Skin epidermis (tissue), 12 donors: ENCODE results near the gene PDP2.

Source experiments
- H3K27ac ChIP-seq, 21 experiments: fragments of 200-600 bp; sonication (generic) in 11 of 21; one replicate each; pipeline ENCODE4 v1.5.0; 2020; ENCODE audit warnings: mild to moderate bottlenecking in 3 of 21, inconsistent platforms in 2 of 21, moderate library complexity in 2 of 21
- H3K4me3 ChIP-seq, 7 experiments: fragments of 200-600 bp; sonication (generic) in 2 of 7; one replicate each; pipeline ENCODE4 v1.5.0; 2020; ENCODE audit warnings: inconsistent platforms in 2 of 7, mild to moderate bottlenecking in 2 of 7, moderate library complexity in 1 of 7

Gene PDP2

DNA sequence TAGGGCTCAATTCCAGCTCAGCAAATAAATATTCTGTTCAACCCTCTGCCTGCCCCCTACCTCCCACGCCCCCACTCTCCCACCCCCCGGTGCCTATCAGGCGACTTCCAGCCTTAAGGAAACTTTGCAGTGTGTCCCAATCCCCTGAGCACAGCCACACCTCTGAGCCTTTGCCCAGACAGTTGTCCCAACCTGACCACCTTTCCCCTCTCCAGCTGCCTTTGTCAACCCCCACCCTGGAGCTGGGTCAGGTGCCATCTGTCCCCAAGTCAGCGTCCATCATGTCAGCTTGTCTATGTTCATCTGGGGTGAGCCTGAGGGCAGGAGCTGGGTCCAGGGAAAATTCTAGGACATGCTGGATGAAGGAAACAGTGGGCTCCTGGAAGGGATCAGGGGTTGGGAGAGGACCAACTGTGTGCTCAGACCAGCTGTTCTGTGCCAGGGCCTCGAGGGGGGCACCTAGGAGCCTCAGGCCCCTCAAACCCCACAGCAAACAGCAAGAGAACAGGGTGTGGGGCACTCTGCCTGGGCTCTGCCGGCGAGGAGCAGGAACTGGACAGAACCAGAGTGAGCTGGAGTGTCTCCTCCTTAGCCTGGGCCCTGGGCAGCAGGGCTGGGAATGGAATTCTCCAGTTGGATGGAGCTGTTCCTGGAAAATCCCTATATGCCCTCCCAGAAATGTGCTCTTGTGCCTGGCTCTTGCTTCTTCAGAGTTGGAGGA lies 20.6 kb downstream of the PDP2 start:
- H3K27ac ChIP-seq = peak overlapping the region in 9 of 21 experiments; percentile 17 to 77 (median 56)

GRCh38 chr16:66901626-66902025 lies 21.3 kb downstream of the PDP2 start:
- Histone ChIP-seq H3K27ac (peak overlapping the region in 3 of 21 experiments; percentile 23 to 77 (median 63)), H3K4me3 (no peak overlapping the region)

More for the DNA sequence above, 20.6 kb downstream of the PDP2 start:
- H3K4me3 ChIP-seq = no peak overlapping the region

GRCh38 chr16:66902648-66903543 lies 22.6 kb downstream of the PDP2 start:
- no peak overlapping the region for H3K4me3 ChIP-seq
- peak overlapping the region in 1 of 21 experiments; percentile 32 for H3K27ac ChIP-seq

DNA sequence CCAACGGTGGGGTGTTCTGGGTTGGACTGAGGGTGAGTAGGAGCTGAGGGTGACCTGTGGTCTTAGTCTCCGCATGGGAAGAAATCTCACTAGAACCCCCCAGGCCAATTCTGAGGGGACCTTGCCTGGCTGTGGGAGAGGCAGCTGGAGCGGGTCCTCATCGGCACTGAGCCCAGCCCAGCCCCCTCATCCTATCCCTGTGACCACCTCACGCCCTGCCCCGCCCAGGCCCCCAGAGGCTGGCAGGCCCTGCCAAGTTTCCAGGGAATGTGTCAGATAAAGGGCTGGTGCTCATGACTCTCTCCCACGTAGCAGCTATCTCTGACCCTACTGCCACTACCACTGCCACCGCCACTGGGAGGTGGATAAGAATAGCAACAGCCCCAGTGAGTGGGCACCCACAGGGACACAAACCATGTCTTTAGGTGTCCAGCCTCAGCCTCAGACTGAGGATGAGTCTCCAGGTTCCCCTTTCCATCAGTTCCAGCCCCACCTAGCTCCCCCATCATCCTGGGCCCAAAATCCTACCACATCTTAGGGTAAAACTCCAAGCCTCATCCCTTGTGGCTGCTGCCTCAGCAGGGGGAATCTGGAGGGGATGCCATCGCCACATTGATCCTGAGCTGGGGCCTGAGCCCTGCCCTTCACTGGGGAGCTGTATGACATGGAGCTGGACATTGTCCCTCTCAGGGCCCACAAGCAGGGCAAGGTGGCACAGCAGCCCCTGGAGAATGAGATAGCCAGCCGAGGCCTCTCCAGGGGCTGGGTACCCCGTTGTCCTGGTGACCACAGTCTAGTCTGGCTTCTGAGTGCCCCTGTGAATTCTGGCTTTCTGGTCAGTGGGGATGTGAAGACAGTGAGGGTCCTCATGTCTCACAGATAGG lies 23.5 kb downstream of the PDP2 start:
- peak overlapping the region in 1 of 21 experiments; percentile 32 for H3K27ac ChIP-seq
- H3K4me3 ChIP-seq = no peak overlapping the region

- H3K4me3 ChIP-seq = no peak overlapping the region
- H3K27ac ChIP-seq = no peak overlapping the region
These were observed 24.1 kb downstream of the PDP2 start for GRCh38 chr16:66904428-66904845.

DNA sequence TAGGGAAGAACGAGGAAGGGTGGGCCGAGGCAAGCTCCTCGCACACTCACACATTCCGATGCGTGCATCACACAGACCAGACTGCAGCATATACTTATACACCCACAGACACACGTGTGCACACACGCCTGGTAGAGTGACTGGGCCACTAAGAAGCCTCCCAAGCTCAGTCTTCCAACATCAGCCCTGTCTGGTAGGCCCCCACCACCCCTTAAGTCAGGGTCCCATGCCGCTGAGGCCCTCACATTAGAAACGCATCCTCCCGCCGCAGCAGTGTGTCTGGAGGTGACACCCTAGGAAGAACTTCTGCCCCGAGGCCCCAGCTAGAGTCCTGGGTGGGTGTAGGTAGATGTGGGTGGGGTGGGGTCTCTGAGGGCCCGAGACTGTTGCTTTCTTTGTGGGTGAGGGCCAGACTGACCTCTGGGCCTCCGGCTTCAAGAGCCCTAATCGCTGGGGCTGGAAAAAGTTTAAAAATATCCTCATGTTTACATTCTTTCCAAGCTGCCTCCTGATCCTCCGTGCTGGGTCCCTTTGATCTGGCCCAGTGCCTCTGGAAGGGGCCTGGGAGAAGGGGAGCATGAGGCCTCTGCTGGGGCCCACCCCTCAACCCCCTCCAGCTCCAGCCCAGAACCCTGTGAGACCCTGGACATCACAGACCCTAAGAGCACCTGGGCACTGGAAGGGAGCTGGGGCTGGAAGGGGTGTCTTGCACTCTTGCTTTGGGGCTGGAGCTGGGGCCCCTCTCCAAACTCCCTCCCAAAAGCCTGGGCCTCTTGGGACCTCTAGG lies 24.7 kb downstream of the PDP2 start:
- peak overlapping the region in 1 of 21 experiments; percentile 14 for H3K27ac ChIP-seq
- H3K4me3 ChIP-seq = no peak overlapping the region

DNA sequence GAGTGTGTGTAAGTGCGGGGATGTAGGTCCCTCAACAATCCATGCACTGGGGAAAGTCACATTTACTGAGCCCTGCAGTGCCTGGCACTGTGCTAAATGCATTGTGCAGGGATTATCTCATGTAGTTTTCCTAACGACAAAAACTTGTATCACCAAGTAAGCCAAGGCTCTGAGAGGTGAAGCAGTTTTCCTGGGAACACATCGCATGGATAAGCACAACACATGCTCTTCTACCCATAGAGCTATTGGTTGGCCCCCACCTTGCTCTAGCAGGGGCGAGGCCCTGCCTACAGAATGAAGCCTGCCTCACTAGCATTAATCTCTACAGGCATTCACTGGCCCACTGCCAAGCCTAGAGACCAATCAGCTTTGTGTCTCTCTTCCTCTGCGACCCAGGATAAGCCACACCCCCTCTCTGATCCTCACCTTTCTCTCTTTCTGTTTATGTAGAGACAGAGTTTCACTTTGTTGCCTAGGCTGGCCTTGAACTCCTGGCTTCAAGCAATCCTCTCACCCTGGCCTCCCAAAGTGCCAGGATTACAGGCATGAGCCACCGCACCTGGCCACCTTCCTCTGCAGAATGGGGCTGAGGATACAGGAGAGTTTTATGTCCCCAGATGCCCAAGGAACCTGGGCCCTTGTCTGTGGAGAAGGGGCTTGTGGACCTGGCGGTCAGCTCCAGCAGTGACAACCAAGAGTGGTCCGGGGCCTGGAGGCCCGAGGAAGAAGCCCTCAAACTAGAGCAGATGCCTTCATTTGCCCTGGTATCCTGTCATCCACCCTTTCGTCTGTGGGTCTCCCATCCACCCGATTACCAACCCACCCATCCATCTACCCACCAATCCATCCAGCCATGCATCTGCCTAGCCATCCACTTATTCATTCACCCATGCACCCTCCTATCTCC lies 25.6 kb downstream of the PDP2 start:
- Histone ChIP-seq H3K4me3 (no peak overlapping the region), H3K27ac (peak overlapping the region in 1 of 21 experiments; percentile 14)

DNA sequence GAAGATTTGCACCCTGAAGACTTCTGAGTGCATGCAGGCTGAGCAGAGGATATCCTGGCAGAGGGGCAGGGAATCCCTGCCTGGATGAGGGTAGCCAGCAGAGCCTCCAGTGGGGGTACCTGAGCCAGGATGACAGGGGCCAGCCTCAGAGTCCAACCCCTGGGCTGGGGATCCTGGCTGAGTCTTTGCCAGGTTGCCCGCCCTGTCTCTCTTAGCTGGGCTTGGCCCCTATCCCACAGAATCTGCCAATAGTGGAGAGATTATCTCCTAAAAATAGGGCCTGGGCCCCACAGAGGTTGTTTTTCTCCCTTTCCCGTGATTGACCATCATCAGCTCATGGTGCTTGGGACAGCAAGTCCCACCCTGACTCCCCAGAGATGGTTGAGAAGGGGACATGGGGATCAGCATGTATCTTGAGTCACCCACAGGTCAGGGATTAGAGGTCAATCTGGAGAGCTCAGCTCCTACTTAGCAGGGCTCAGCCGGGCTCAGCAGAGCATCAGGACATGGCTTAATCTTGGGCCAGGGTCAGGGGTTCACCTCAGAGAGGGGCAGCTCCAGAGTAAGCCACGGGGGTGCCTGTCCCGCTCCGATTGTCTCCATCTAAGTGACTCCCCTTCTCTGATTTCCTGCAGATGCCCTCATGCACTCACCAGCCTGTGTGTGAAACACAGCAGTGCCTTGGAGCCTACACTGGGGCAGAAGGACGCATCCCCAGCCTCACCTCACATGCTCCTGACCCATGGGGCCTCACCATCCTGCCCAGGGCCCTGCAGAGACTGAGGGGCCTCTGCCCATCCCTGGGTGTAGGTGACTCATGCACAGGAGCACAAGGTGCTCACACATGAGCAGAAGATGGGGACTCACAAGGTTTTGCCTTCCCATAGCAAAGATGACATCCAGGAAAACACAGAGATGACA lies 26.9 kb downstream of the PDP2 start:
- Histone ChIP-seq H3K27ac (no peak overlapping the region), H3K4me3 (no peak overlapping the region)

DNA sequence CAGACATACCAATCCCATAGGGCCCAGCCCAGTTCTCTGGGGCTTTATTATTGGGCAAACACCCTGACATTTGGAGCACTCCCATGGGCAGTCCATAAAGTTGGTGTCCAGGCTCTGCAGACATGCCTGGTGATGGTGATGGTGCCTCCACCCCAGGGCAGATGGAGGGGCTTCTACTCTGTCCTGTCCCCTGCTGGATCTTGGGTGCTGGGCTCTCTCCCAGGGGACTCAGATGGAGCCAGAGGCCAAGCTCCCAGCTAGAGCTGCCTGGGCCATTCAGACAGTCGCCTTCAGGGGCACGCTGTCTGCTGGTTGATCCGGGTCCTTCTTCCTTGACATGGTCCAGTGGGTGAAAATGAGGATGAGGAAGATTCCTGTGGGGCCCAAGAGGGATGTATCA lies 27.8 kb downstream of the PDP2 start:
- H3K4me3 ChIP-seq = no peak overlapping the region
- no peak overlapping the region for H3K27ac ChIP-seq

DNA sequence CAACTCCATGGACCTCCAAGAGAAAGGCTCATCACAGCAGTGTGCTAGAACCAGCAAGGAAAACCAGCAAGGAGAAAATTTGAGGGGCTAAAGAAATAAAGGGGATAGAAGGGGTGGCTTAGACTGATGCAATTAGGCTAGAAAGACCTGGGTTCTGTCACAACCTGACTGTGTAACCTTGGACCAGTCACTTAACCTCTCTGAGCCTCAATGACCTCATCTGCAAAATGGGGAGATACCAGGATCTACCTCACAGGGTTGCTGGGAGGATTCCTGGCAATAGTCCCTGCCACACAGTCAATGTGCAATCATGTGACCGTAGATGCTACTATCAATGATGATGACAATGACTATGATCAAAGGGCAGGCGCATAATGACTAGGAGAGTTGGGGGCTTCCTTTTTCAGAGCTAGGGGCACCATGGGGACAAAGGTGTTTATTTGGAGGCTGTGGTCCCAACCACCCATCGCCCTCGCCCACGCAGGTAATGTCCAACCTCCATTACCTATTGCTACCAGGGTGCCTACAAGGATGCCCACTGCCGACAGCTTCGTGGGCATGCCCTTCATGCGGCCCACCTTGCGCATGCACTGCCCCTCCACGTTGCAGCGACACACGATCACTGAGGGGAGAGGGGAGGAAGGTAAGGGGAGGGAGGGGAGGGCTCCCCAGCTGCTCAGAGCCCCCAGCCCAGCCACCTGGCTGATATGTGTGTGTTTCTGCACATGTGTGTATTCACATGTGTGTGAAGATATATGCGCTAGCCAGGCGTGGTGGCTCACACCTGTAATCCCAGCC lies 28.6 kb downstream of the PDP2 start:
- H3K4me3 ChIP-seq = no peak overlapping the region
- no peak overlapping the region for H3K27ac ChIP-seq

DNA sequence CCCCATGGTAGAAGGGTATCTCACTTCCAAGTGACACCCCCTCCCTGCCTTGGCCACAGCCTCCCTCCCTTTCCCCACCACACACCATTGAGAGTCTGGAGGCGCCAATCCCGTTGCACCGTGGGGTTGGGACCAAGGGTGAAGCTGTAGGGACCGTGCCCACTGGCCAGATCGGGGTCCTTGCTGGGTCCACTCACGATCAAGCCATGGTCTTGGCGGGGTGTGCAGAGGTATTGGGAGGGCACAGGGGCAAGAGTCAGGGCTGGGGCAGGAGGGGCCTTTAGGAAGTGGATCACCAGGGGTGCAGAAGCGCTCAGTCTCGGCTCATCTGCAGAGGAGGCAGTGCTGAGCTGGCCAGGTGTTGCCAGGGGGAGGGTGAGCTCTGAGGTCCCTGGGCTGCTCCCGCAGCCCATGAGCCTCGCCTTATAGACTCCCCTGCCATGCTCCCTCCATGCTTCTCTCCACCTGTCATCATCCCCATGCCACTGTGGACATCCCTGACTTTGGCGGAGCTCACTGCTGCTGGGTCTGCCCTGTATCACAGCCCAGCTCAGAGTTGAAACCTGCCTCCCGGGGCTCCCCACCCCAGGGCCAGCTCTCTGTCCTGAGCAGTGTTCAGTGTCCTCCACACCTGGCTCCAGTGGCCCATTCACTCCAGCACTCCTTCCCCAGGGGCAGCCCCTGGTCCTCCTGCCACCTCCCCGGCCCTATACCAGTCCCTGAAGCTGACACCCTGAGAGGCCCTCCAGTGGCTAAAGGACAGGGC lies 30.0 kb downstream of the PDP2 start:
- no peak overlapping the region for H3K4me3 ChIP-seq

DNA sequence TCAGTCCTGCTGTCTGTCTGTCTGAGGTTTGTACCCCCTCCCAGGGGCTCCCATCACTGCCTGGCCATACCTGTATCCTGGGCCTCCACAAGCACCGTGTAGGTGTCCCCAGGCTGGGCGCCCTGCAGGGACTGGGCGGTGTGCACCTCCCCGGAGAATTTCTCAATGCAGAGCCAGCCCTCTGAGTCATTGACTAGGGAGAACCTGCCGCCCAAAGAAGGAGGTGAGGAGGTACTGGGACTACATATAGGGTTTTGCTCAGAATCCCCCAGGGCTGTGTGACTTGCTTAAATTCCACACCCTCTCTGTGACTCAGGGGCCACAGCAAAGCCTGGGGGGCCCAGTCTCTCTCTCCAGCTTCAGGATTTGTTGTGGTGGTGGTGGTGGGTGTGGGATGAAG lies 30.8 kb downstream of the PDP2 start:
- peak overlapping the region in 1 of 21 experiments; percentile 21 for H3K27ac ChIP-seq
- no peak overlapping the region for H3K4me3 ChIP-seq

More for the DNA sequence above, 30.0 kb downstream of the PDP2 start:
- no peak overlapping the region for H3K27ac ChIP-seq

- H3K27ac ChIP-seq = peak overlapping the region in 1 of 21 experiments; percentile 21
- H3K4me3 ChIP-seq = no peak overlapping the region
These were observed 31.5 kb downstream of the PDP2 start for GRCh38 chr16:66911801-66912200.

DNA sequence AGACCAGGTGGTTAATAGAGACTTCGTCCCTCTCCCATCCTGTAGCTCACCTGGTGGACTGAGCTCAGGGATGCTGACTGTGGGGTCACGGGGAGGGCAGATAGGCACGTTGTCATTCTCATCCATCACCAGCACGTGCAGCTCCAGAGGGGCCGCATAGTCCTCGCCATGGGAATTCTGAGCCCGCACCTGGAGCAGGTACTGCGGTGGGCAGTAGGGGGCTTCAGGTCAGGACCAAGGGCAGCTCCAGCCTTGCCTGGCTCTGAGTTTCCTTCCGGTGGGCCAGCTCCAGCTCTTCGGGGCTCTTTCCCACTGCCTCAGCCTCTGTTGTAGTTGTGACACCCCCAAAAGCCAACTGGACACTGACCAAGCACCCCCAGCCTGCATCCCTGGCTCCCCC lies 32.8 kb downstream of the PDP2 start:
- Histone ChIP-seq H3K27ac (no peak overlapping the region), H3K4me3 (no peak overlapping the region)

- Histone ChIP-seq H3K4me3 (no peak overlapping the region), H3K27ac (no peak overlapping the region)
These were observed 33.4 kb downstream of the PDP2 start for GRCh38 chr16:66913711-66914110.
